NAMALWA (cell line): Measurements from ENCODE around the gene ARHGAP32.
"Not testable (repeated sequence)": the region's sequence is repeated elsewhere in the genome, so short reads cannot be mapped to it uniquely, and the experiment has no call there.

Experiments used
- DNase-seq: peaks from one replicate; pipeline ENCODE4 v3.0.0-alpha.2; 2015; ENCODE audit warnings: low spot score

ARHGAP32 gene

DNA sequence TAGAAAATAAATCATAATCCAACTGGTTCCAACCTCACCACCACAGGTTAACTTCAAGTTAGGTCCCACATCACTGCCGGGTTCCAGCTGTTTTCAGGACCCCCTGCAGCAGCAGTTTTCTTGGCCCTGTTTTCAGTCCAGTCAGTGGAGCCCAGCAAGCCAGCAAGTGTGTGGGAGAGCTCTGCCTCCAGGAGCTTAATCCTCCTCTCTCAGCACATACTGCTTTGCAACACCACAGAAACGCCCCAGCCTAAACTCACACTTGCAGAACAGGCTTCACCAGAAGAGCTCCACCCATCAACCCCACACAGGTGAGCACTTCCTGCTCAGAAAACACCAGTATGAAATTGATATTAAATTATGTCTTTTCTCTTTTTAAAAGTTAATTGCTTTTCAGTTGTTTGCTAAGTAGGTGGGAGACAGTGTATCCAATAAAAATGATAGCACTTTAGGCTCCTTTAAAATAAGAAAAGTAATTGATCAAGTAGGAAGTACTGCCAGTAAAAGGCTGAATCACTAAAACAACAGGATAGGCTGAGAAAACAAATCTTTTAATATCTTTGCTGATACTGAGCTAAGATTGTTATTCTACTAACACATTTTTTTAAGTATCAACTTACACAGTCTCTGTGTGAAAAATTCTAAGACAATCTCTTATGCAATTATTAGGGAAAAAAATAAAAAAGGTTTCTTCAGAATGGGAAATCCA lies 168.0 kb downstream of the ARHGAP32 start:
- DNase-seq = peak; percentile 16

DNA sequence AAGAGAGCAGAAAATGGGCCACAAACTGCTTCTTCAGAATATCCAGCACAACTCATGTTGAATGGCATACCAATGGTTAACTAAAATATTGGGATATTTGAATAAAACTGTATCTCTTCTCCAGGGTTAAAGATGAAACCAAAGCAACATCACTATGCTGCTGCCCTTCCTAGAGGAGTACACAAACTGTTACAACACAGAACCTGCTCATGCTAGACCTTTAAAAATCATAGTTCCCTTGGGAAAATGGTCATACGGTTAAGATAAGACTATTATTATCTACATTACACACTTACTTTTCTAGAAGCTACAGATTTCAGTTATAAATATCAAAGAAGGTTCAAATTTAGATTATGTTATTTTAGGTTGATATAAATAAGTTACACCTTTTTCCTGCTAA lies 170.8 kb downstream of the ARHGAP32 start:
- peak; percentile 34 for DNase-seq

DNA sequence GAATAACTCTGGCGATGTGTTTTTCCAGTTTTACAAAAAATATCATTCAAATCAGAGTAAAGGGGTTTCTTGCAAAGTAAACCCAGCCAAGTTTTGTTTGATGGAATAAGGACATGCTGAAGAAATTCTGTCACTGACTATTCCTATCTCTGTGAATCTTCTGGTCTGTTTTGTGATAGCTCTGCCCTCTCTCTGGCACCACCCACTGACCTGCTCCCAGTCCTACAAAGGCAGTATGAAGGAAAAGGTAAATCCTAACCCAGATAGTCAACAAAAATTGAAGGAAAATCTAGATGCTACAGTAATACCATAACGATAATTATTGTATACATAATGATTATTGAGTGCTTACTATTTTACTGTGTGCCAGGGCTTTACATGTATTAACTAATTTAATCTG lies 173.1 kb downstream of the ARHGAP32 start:
- DNase-seq = no peak

DNA sequence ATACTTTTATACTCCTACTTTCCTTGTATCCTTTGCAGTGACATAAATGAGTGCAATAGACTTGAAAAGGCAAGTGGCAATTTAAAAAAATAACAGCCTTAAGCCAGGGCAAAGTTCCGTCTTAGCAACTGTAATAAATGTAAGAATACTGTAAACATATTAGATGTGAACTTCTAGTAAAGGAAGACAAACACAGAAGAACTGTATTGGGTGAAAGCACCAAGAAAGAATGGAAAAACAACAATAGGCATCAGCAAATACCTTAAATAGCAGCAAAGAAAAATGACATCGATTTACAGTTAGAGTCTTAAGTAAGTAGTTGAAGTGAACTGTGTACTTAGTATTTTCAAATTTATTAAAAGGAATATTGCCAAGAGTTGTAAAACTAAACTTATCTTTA lies 174.0 kb downstream of the ARHGAP32 start:
- DNase-seq = no peak

DNA sequence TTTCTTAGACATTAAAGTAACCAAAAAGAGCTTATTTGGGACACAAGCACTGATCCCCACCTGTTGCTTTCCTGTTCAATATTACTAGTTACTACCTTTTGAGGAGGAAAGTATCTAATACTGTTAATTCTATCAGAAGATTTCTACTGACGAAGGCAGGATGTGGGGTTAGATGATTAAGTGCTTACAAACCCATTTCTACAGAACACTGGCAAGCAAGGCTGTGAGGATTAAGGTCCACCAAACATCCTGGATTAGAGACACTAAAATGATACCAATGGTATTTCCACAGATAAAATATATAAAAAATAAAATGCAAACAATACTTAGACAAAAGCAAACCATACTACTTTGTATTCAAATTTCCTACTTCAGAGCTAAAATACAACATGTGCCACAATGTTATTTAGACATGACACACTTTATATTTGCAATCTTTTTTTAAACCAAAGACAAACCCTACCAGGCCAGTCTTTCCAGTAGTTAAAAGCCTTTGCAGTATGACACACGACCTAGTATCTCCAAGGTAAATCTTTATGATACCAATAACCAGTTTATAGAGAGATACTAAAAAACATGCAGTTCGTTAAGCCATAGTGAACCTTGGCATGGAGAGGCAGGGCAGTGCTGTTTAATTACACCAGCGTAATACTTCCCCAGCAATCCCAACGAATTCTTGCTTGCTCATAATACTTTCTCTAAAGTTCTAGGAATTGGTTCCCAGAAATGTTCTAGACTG lies 178.2 kb downstream of the ARHGAP32 start:
- DNase-seq = no peak

DNA sequence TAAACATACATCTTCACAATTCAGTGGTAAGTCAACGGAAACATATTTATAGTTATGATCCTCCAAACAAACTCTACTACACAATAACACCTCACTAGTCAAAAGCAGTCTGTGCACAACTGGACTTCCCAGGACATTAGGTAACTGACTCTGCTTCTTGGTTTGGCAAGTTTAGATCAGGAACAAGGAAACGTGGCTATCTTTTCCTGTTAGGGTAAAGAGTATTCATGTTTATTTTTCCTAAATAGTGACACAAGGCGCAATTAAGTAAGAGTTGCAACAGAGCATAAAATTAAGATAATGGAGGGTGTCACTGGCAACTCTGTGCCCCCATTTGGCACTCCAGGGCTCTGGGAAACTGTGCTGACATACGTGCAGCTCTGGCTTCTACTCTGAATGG lies 179.2 kb downstream of the ARHGAP32 start:
- DNase-seq = no peak

DNA sequence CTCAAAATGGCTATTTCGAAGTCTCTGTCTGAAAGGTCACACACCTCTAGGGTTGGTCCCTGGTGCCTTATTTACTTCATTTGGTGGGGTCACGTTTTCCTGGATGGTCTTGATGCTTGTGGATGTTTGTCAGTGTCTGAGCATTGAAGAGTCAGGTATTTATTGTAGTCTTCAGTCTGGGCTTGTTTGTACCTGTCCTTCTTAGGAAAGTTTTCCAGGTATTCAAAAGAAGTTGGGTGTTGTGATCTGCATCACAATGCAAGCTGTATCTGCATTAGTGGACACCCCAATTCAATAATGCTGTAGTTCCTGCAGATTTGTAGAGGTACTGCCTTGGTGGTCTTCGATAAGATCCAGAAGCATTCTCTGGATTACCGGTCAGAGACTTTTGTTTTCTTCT lies 186.0 kb downstream of the ARHGAP32 start:
- no peak for DNase-seq

DNA sequence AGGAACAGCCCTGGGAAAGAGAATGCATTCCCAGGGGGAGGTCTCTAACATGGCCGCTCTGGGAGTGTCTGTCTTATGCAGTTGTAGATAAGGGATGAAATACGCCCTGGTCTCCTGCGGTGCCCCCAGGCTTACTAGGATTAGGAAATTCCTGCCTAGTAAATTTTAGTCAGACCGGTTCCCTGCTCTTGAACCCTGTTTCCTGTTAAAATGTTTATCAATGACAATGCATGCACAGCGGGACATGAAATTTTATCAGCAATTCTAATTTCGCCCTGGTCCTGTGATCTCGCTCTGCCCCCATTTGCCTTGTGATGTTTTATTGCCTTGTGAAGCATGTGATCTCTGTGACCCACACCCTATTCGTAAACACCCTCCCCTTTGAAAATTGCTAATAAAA lies 193.0 kb downstream of the ARHGAP32 start:
- DNase-seq = not testable (repeated sequence)

DNA sequence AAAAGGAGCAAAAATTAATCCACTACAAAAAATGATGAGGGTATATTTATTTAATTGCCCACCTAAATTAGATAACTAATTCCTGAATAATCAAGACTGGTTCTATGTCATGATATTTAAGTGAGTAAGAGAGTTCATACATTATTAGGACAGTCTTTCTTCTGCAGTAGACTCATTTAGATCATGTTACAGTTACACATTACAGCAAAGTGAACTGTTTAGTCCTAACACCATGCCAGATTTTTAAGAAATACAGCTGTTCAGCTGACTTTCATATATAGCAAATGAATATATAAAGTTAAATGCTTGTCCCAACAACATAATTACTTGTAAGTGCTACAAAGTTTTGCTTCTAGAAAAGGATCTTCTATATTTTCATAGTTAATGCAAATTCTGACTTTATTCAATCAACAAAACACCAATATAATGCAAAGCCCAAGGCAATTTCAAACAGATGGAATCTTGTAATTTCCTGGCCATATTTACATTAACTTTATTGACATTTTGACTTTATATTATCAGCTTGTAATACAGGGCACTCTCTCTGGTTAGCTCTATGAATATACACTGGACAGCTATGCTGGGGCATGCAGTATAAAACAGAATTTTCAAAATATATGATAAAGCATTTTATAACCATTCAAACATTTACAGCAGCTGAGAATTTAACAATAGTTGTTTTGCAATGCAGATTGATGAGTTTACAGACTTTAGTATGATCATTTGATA lies 203.7 kb downstream of the ARHGAP32 start:
- no peak for DNase-seq

DNA sequence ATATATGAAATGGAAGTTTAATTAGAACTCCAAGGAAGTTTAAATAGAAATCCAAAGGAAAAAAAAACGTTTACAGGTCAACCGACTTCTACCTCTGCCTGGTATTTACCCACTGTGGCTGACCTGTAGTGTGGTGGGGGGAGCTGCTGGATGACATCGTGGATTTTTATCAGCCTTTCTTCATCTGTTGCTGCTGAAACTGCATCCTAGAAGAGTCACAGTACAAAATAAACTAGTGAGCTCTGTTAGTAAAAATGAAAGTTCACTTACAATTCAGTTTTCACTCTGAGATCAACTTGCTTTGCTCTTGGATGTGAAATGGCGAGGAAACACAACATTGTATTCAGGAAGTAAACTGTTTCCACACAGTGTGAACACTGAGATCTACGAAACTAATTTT lies 206.2 kb downstream of the ARHGAP32 start:
- no peak for DNase-seq

DNA sequence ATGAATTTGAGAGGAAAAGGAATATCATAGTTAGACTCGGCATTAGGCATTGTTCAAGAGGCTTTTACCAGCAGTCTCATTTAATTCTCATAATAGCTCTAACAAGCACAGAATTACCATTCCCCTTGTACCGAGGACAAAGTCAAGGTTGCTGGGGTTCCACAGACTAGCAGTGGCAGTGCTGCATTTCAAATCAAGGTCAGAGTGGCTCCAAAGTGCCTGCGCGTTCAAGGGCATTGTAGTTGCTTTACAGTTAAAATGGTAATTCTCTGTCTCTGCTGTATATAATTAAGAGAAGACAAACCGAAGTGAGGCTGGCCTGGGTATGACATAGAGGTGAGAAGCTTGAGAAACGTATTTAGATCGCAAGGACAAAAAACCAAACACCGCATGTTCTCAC lies 209.1 kb downstream of the ARHGAP32 start:
- DNase-seq = no peak

DNA sequence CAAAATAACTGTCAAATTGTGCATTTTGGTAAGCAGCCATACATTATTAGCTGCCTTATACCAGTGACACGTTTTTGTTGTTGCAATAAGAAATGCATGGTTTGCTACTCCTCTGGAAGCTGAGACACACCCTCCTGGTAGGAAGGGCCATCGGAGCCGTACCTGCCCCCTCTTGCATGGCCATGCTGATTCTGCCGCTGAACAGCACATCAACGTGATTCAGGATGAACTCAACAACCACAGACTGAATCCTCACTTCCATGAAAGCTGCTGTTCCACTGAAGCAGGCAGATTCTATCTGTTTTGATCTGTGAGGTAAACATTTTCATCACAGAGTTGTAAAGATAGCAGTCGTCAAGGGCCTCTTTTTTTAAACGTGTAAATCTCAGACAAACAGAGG lies 210.9 kb downstream of the ARHGAP32 start:
- DNase-seq = no peak

DNA sequence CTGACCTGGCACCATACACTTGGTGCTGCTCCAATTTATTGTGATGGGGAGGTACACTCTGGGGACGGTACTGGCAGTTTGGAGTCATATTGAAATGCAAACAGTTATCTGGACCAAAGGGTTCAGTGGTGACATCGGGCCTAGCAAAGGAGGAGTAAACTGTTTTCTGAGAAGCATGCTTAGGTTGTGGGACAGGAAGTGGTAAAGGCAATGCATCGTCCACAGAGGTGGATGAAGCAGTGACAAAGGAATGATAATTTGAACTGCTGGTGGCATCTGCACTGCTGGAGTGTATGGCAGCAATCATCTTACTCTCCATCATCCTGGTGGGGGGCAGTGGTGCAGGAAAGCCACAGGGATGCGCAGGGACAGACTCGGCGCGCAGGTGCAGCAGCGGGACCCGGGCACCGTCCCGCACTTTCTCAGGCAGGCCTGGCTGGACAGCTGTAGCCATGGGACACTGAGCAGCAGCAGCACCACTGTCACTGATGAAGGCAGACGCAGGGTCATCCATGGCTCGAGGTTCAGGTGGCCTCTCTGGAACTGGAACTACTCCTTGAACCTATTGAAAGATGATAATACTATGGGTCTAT lies 221.4 kb downstream of the ARHGAP32 start:
- DNase-seq = no peak

DNA sequence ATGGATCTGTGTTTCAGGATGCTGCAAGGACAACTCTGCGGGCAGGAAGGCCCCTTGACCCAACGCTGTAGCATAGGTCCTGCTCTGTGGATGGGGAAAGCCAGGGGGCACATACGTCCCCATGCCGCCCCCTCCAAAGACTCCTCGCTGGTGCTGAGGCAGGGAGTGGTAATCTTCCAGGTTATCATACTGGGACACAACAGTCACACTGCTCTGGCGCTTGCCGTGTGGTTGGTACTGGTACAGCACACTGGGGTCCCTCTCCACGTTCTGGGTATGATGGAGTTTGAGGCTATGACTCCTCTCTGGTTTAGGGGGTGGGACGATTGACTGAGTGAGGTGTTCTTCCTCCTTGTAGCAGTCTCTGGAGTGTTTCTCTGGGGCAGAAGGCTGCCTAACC lies 223.2 kb downstream of the ARHGAP32 start:
- peak; percentile 21 for DNase-seq

DNA sequence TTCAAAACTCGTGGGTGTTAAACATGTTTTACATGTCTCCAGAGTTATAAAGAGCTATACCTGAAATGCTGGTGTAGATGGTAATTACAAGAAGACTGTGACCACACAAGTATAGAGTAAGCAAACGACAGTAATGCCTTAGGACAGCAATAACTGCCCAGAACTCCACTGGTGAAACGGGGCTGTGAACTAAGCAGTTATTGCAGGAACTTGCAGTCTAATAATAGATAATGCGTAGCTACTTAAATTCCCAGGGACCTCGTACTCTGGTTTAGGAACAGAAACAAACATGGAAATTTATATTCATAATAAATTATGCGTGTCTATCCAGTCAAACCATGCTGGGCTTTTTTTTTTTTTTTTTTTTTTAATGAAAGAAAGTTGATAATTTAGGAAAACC lies 224.5 kb downstream of the ARHGAP32 start:
- no peak for DNase-seq

DNA sequence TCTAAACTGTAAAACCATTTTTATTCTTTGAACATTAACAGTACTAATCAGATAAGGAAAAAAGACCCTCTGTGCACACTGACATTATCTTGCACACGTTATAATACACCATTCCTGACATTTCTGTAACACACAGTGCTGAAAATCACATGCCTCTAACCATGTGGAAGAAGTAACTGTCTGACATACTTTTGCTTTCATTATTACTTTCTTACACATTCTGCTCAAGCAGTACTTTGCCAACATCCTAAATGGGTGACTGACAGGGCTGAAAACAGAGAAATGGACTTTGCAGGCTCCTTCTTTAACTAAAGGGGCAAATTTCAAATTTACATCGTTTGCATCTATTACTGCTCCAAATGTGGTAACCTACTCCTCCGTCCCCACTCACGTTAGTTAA lies 226.6 kb downstream of the ARHGAP32 start:
- peak; percentile 53 for DNase-seq

DNA sequence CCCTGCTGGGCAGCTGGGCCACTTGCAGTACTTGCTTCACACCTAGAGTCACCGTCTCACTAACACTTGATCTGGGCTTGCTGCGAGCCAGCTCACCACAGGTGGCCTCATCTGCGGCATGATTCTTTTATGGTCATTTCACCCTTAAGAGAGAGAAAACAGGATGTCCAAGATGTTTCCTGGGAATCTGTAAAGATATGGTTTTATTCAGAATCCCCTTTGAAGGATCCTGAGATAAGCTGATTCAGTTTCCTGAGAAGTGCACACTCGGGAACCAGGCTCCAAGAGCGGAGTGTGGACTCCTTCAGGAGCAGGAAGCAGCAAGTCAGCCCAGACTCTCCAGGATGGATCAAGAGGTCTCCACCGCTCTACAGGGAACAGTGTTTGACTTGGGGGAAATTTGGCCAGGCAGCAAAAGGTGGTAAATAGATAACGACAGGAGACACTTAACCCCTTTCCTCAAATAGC lies 227.6 kb downstream of the ARHGAP32 start:
- no peak for DNase-seq

DNA sequence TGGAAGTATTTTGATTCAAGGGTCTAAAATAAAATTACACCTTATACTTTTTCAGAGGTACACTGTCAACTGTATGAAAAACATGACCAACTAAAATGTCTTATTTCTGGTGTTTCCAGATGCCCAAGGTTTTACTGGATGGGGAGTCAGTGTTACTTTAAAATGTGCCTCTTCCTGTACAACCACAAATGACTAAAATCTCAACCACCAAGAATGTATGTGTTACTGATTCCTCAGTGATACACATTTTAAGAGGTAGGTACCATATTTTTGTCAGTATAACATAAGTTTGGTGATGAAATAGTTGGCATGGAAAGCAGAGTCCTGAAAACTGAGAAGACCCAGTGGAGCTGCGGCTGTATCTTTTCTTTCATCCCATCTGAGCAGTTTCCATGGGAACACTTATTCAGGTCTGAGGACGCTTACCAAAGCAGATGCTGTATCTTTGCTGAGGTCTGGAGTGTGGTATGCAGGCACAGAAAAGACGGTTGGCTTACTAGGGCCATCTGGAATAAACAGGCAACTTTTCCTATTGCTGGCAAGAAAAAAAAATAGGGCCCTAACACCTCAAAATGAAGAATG lies 228.3 kb downstream of the ARHGAP32 start:
- no peak for DNase-seq

DNA sequence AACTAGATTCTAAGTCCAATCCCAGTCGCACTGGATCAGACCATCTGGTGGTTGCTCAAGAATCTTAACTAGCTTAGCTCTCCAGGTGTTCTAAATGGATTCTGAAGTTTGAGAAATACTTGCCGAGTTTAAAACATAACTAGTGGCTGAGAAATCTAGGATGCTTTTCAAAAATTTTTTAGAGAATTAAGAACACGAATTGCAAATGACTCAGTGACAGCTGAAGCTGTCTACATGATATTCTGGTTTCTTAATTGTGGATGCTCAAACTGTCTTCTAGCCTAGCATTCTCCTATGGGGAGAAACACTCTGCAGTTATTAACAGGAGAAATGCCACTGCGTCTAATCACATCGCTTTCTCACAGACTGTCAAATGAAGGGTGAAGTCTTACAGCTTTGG lies 229.2 kb downstream of the ARHGAP32 start:
- no peak for DNase-seq

DNA sequence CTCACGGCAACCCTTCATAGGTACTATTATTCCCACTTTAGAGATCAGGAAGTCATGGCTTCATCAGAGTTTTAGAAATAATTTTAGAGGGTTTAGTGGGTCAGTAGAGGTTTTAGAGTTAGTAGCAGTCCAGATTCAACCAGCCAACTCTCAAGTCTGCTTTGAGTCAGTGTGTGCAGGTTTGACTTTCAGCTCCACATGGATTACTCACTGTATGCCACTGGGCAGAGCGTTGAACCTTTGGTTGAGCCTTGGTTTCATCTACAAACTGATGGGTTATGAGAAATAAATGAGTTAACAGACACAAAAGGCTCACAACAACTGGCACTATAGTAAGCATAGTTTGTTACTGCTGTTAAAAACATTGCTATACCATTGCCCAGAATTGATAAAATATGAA lies 230.5 kb downstream of the ARHGAP32 start:
- DNase-seq = no peak

DNA sequence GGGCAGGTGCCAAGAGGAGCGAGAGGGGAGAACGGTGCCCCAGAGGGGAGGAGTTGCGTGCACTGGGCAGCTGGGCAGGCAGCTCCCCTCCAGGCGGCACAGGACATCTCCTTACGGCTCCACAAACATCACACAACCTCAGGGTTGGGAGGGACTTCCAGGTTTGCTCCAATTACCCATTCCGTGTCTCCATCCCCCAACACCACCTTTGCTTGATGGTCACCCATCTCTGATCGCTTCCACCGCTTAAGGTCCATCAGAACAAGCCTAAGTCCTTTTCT lies 235.0 kb downstream of the ARHGAP32 start:
- DNase-seq = no peak

DNA sequence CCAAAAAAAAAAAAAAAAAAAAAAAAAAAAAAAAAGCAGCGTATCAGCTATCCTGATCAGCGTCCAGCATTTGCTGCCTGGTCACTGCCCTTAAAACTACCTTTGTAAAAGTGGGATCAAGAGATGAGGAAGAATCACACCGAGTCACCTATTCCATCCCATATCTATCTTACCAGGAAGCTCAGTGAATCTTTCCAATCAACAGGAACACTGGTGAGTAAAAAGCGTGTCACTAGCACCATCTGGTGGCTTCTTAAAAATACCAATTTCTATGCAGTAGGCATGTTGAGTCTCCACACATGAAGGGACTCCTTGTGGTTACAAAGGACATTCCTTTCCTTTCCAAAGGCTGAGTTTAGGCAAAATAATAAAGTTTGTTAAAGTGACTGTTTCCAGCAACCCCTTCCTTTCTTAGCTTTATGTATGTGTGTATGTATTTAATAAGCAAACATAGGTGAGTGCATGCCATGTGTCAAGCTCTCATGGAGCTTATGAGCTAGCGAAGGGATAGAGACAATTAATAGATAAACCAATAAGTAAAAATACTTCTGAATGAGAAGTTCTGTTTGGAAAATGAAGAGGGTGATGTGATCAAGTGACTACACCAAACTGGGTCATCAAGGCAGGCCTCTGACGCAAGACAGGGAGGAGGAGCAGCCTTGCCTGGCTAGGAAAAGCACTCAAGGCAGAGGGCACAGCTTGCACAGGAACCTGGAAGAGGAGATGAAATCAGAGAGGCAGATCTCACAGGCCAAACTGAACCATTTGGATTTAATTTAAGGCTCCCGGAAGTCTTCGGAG lies 235.5 kb downstream of the ARHGAP32 start:
- peak; percentile 78 for DNase-seq
